Posterior cingulate gyrus (tissue), 11 donors: Measurements from ENCODE around the gene SLC39A11.

Experiments
- DNase-seq, 10 donors: peaks; one replicate each; pipeline versions ENCODE4 v3.0.0 to v3.0.0-alpha.2; 2020 to 2021; ENCODE audit warnings: mixed read lengths in 3 of 10
- intact Hi-C: fragments of 100-400 bp; cut with DNase I; formaldehyde crosslinking; loops from one replicate; pipeline ENCODE4 v1.15.1; 2023

SLC39A11 gene

GRCh38 chr17:72600934-72601333, 491.6 kb downstream of the SLC39A11 start:
- no peak for DNase-seq
- intact Hi-C loops = no loop called here

GRCh38 chr17:72599891-72600290, 492.6 kb downstream of the SLC39A11 start:
- intact Hi-C loops = no loop called here
- no peak for DNase-seq

GRCh38 chr17:72598695-72599094, 493.8 kb downstream of the SLC39A11 start:
- intact Hi-C loops = no loop called here

GRCh38 chr17:72597354-72598087, 495.0 kb downstream of the SLC39A11 start:
- intact Hi-C loops = no loop called here
- no peak for DNase-seq

More at GRCh38 chr17:72598695-72599094, 493.8 kb downstream of the SLC39A11 start:
- DNase-seq = no peak
